Measurements from ENCODE around the gene TEDC2. TPM values are rescaled to one million over a fixed set of nuclear protein-coding genes. Genes with fewer than 3 reads are reported as not detected.

Gene TEDC2
- total RNA-seq, 1 experiment from 2014 or later, result 48.5 TPM

- no peaks in the 10 kb centered on the region for H3K36me3 ChIP-seq (ENCODE audit: insufficient read depth, low read length, poor library complexity, severe bottlenecking)
- intact Hi-C loops (cut with micrococcal nuclease; ENCODE audit: unreplicated experiment), result no loop called here
- no TSS peak for BruUV-seq (replicated peaks)
- peak overlapping the region; percentile 46 for H3K4me3 ChIP-seq (ENCODE audit: low read depth, low read length, poor library complexity, severe bottlenecking)
- peak overlapping the region; percentile 97 for H3K27ac ChIP-seq (ENCODE audit: low read depth, low read length, poor library complexity, severe bottlenecking)
- H3K27me3 ChIP-seq (replicated peaks; ENCODE audit: insufficient read depth, low read depth, low read length, poor library complexity), result no peaks in the 10 kb centered on the region
- TF ChIP-seq, protein P1, sequence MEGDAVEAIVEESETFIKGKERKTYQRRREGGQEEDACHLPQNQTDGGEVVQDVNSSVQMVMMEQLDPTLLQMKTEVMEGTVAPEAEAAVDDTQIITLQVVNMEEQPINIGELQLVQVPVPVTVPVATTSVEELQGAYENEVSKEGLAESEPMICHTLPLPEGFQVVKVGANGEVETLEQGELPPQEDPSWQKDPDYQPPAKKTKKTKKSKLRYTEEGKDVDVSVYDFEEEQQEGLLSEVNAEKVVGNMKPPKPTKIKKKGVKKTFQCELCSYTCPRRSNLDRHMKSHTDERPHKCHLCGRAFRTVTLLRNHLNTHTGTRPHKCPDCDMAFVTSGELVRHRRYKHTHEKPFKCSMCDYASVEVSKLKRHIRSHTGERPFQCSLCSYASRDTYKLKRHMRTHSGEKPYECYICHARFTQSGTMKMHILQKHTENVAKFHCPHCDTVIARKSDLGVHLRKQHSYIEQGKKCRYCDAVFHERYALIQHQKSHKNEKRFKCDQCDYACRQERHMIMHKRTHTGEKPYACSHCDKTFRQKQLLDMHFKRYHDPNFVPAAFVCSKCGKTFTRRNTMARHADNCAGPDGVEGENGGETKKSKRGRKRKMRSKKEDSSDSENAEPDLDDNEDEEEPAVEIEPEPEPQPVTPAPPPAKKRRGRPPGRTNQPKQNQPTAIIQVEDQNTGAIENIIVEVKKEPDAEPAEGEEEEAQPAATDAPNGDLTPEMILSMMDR (conservative IDR thresholded peaks at IDR 0.05; ENCODE audit: low read depth, low read length), result no peak
- no peak for TF ChIP-seq EZH2 (IDR thresholded peaks at IDR 0.05; ENCODE audit: borderline replicate concordance, low read depth, low read length, poor library complexity, severe bottlenecking)
- H3K4me1 ChIP-seq (ENCODE audit: insufficient read depth, low read length, poor library complexity, severe bottlenecking), result peaks cover 69% of the 10 kb centered on the region
- ChIA-PET CTCF (interaction anchor here (1.1 kb wide), 1 partner anchor 30 kb away, joined by 7 read pairs; no protein-coding TSS in a partner anchor), POLR2A (ENCODE audit: low non-redundant PET) (no interaction called here)
- H3K9me3 ChIP-seq (ENCODE audit: low read depth, low read length, poor library complexity, severe bottlenecking), result no peaks in the 10 kb centered on the region
- DNase-seq (ENCODE audit: low spot score), result no peak
Measured at GRCh38 chr16:2471653-2472487, 12.0 kb downstream of the TEDC2 start.

DNA sequence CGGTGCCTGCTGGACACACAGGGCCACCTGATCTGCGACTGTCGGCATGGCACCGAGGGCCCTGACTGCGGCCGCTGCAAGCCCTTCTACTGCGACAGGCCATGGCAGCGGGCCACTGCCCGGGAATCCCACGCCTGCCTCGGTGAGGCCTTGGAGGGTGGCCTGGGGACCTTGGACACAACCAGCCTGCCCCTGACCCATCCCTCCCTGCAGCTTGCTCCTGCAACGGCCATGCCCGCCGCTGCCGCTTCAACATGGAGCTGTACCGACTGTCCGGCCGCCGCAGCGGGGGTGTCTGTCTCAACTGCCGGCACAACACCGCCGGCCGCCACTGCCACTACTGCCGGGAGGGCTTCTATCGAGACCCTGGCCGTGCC is 12.6 kb downstream of the TEDC2 start:
- no TSS peak for BruUV-seq (replicated peaks)
- Histone ChIP-seq H3K36me3 (ENCODE audit: insufficient read depth, low read length, poor library complexity, severe bottlenecking) (no peaks in the 10 kb centered on the region), H3K27ac (ENCODE audit: low read depth, low read length, poor library complexity, severe bottlenecking) (no peak overlapping the region), H3K4me3 (ENCODE audit: low read depth, low read length, poor library complexity, severe bottlenecking) (no peak overlapping the region), H3K27me3 (replicated peaks; ENCODE audit: insufficient read depth, low read depth, low read length, poor library complexity) (no peaks in the 10 kb centered on the region), H3K9me3 (ENCODE audit: low read depth, low read length, poor library complexity, severe bottlenecking) (no peaks in the 10 kb centered on the region), H3K4me1 (ENCODE audit: insufficient read depth, low read length, poor library complexity, severe bottlenecking) (peaks cover 64% of the 10 kb centered on the region)
- no peak for TF ChIP-seq EZH2 (IDR thresholded peaks at IDR 0.05; ENCODE audit: borderline replicate concordance, low read depth, low read length, poor library complexity, severe bottlenecking)
- TF ChIP-seq, protein P1 (conservative IDR thresholded peaks at IDR 0.05; ENCODE audit: low read depth, low read length), result no peak
- DNase-seq (ENCODE audit: low spot score), result no peak
- CTCF ChIA-PET, result no interaction called here
- POLR2A ChIA-PET (ENCODE audit: low non-redundant PET), result no interaction called here
- intact Hi-C loops (cut with micrococcal nuclease; ENCODE audit: unreplicated experiment), result no loop called here

- no peak overlapping the region for H3K27ac ChIP-seq (ENCODE audit: low read depth, low read length, poor library complexity, severe bottlenecking)
- no TSS peak for BruUV-seq (replicated peaks)
- H3K27me3 ChIP-seq (replicated peaks; ENCODE audit: insufficient read depth, low read depth, low read length, poor library complexity), result no peaks in the 10 kb centered on the region
- no peaks in the 10 kb centered on the region for H3K36me3 ChIP-seq (ENCODE audit: insufficient read depth, low read length, poor library complexity, severe bottlenecking)
- intact Hi-C loops (cut with micrococcal nuclease; ENCODE audit: unreplicated experiment), result no loop called here
- no peaks in the 10 kb centered on the region for H3K9me3 ChIP-seq (ENCODE audit: low read depth, low read length, poor library complexity, severe bottlenecking)
- ChIA-PET POLR2A (ENCODE audit: low non-redundant PET) (no interaction called here), CTCF (no interaction called here)
- TF ChIP-seq, protein P1 (conservative IDR thresholded peaks at IDR 0.05; ENCODE audit: low read depth, low read length), result no peak
- TF ChIP-seq EZH2 (IDR thresholded peaks at IDR 0.05; ENCODE audit: borderline replicate concordance, low read depth, low read length, poor library complexity, severe bottlenecking), result no peak
- DNase-seq (ENCODE audit: low spot score), result no peak
- H3K4me3 ChIP-seq (ENCODE audit: low read depth, low read length, poor library complexity, severe bottlenecking), result peak overlapping the region; percentile 87
- peaks cover 60% of the 10 kb centered on the region for H3K4me1 ChIP-seq (ENCODE audit: insufficient read depth, low read length, poor library complexity, severe bottlenecking)
Measured at GRCh38 chr16:2472885-2473445, 13.1 kb downstream of the TEDC2 start.
